GM18909 (cell line): ENCODE measurements around the gene HMGCR.
"Not testable (repeated sequence)": the region's sequence is repeated elsewhere in the genome, so short reads cannot be mapped to it uniquely, and the experiment has no call there.

ENCODE experiments used
- ATAC-seq: cut with Tn5 transposase; IDR thresholded peaks from one replicate; pipeline ENCODE4 v1.9.1; 2021; ENCODE audit warnings: mild to moderate bottlenecking; ENCODE audit not compliant: unreplicated experiment, poor library complexity

HMGCR gene

GRCh38 chr5:75336615-75337336 lies at the start of gene HMGCR:
TSS of gene HMGCR (plus strand) at chr5:75337220. CDS start at chr5:75342606, 5,386 bp downstream.
- ATAC-seq = peak; percentile 99

DNA sequence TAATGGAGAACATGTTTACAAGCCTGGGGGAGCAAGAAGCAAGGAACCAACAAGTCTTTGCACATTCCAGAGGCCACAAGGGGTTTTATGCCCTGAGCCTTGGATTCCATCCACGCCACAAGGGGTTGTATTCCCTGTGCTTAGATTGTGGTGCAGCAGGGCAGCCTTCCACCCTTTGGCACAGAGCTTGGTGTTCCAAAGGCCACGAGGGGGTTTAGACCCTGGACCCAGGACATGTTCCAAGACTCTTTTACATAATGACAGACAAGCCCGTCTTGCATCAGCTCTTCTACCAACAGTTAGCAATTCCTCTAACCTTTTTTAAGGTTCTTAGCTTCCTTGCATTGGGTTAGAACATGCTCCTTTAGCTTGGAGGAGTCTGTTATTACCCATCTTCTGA lies 45.2 kb upstream of the HMGCR start:
- not testable (repeated sequence) for ATAC-seq

DNA sequence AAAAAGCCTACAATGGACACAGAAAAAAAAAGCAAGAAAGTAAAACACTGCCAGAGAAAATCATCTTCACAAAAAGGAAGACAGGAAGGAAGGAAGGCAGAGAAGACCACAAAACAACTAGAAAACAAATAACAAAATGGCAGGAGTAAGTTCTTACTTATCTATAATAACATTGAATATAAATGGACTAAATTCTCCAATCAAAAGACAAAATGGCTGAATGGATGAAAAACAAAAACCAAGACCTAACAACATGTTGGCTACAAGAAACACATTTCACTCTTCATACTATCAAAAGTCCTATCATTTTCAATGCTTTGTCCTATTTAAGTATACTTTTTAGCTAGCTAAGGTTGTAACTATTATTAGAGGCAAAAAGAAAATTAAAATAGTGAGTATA lies 36.9 kb upstream of the HMGCR start:
- no peak for ATAC-seq

DNA sequence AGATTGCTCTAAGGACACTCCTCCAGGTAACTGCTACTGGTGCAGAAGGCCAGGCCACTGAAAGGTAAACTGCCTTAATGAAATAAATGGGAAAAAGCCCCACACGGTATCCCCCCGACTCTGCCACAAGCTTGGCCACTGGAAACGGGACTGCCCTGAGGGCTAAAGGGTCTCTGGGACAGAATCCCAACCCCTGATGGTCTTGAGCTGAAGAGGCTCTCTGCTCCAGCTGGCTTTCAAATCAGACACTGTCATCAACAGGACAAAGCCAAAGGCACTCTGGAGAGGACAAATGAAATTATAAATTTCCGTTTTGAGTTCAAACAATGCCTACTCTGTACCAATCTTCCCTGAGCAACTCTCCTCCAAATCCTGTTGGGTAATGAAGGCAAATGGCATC lies 33.6 kb upstream of the HMGCR start:
- ATAC-seq = no peak

DNA sequence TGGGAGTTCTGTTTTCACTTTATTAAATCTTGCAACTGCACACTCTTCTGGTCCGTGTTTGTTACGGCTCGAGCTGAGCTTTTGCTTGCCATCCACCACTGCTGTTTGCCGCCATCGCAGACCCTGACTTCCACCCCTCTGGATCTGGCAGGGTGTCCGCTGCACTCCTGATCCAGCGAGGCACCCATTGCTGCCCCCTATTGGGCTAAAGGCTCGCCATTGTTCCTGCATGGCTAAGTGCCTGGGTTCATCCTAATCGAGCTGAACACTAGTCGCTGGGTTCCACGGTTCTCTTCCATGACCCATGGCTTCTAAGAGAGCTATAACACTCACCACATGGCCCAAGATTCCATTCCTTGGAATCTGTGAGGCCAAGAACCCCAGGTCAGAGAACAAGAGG lies 32.5 kb upstream of the HMGCR start:
- not testable (repeated sequence) for ATAC-seq

GRCh38 chr5:75306746-75307145 lies 30.3 kb upstream of the HMGCR start:
- no peak for ATAC-seq

DNA sequence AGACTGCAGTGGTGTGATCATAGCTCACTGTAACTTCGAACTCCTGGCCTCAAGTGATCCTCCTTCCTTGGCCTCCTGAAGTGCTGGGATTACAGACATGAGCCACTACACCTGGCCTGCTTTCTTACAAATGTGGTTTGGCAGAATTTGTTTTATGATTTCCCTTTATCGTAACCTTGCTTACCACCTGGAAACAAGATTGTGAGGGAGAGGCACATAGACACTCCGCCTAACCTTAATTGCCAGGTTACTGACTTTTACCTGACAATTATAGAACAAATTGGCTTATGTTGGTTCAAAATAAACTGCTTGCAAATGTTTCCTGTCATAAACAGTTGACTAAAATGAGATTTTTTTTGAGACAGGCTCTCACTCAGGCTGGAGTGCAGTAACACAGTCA lies 26.8 kb upstream of the HMGCR start:
- ATAC-seq = no peak

GRCh38 chr5:75319148-75319547 lies 17.9 kb upstream of the HMGCR start:
- ATAC-seq = not testable (repeated sequence)

DNA sequence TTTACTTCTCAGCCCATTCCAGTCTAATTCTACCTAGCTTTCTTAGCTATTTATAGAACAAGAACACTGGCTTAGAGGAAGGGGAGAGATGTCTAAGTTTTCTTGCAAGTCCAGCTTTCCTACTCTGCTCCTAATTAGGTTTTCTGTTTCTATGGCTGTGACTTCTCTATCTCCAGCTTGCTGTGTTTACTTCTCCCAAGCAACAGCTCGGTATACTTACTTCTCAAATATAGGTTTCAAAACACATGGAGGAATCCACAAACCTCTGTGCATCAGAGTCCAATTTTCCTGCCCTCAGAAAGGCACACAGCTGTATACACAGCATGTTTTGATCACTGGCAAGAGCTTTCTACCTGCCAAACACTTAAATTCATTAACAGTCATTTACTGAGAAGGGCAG lies 17.4 kb upstream of the HMGCR start:
- ATAC-seq = no peak

- no peak for ATAC-seq
Measured at GRCh38 chr5:75320371-75320770, 16.6 kb upstream of the HMGCR start.

GRCh38 chr5:75322066-75322465 lies 15.0 kb upstream of the HMGCR start:
- ATAC-seq = no peak

- ATAC-seq = no peak
Measured at GRCh38 chr5:75324791-75325190, 12.2 kb upstream of the HMGCR start.

DNA sequence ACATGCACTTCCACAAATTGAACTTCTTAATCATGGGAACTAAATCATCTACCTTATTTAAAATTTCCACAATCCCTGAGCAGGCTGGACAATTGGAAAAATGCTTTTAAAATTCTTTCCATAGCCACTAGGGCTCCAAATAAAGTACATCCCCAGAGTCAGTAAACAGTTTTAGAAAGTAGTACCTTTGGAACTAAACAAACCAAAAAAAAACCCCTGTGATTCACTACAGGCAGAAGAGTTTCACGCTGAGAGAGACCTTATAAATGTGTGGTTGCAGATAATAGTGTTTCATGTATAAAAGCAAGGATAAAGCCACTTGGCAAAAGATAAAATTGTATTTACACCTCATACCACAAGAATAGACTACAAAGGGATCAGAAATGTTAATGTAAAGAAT lies 11.8 kb upstream of the HMGCR start:
- no peak for ATAC-seq

DNA sequence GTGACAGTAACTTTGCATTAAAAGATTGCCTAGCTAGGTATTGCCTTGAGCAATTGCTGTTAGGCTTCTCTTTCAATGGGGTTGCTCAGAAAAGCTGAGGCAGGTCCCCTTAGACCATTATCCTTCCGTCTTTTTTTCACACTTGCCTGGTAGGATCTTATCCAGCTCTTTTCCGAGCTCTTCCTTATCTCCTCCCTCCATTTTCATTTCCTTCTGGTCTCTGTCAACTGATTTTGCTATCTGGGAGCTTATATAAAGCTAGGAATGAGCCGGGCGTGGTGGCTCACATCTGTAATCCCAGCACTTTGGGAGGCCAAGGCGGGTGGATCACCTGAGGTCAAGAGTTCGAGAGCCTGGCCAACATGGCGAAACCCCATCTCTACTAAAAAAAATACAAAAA lies 6.6 kb upstream of the HMGCR start:
- no peak for ATAC-seq

DNA sequence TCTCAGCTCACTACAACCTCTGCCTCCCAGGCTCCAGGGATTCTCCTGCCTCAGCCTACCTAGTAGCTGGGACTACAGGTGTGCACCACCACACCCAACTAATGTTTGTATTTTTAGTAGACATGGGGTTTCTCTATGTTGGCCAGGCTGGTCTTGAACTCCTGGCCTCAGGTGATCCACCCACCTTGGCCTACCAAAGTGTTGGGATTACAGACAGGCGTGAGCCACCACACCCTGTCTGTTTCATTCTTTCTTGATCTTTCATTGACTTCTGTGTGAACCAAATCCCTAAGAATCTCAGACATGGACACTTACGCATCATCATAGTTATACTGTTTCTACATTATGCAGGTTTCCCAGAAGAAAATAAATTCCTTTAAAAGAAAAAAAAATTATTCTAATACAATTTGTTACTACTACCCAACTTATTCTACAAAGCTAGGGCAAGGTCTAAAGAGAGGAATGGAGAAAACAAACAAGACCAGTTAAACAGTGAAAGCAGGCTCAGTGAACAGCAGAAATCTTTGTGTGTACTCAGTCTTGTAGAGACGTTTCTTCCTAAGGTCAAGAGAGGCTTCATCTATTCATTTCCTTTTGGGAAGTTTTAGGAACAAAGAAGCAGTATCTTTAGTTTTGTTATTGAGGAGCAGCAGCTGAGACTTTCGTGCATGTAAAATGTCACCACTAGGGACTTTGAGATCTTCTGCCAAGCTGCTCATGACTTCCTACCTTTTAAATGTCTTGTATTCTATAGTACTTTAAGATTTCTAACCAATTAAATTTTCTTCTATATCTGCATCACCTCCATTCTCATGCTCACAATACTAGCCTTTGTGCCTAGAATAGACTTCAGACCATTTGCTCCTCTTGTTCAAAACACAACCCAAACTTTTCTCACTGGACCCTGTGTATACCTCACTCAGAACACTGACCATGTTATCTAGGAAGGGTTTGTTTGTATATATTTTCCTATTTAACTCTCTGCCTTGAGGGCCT lies 5.6 kb upstream of the HMGCR start:
- no peak for ATAC-seq

DNA sequence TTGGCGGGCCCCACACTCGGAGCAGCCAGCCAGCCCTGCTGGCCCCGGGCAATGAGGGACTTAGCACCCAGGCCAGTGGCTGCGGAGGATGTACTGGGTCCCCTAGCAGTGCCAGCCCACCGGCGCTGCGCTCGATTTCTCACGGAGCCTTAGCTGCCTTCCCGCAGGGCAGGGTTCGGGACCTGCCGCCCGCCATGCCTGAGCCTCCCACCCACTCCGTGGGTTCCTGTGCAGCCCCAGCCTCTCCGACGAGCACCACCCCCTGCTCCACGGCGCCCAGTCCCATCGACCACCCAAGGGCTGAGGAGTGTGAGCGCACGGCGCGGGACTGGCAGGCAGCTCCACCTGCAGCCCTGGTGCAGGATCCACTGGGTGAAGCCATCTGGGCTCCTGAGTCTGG lies 3.3 kb upstream of the HMGCR start:
- ATAC-seq = not testable (repeated sequence)

- ATAC-seq = not testable (repeated sequence)
Measured at GRCh38 chr5:75334413-75334812, 2.6 kb upstream of the HMGCR start.

GRCh38 chr5:75335486-75335885 lies 1.5 kb upstream of the HMGCR start:
- ATAC-seq = no peak

DNA sequence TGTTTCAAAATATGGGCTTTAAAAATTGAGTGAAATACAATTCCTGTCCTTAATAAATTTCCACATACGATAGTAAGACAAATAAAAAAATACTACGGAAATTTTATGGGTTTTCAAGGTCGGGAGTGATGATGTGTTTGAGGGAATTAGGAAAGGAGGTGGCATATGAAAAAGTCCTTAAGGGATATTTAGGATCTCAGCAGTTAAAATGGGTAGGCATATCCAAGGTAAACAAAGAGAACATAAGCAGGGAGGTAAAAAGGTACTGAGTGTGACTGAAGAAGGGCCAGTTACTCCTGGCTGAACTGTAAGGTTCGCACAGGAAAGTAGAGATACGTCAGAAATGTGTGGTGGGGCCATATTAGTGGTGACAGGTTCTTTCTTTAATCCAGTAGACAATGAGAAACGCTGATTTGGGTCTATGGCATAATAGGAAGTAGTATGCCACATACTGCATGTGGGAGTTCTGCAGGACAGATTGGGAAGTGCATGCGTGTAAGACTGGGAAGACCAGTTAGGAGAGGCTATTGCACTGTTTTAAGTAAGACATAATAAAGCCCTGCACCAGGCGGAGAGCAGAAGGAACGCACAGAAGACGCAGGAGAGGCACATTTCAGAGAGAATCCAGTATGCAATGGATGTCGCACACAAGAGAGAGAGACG lies 937 bp upstream of the HMGCR start:
- ATAC-seq = peak; percentile 1

DNA sequence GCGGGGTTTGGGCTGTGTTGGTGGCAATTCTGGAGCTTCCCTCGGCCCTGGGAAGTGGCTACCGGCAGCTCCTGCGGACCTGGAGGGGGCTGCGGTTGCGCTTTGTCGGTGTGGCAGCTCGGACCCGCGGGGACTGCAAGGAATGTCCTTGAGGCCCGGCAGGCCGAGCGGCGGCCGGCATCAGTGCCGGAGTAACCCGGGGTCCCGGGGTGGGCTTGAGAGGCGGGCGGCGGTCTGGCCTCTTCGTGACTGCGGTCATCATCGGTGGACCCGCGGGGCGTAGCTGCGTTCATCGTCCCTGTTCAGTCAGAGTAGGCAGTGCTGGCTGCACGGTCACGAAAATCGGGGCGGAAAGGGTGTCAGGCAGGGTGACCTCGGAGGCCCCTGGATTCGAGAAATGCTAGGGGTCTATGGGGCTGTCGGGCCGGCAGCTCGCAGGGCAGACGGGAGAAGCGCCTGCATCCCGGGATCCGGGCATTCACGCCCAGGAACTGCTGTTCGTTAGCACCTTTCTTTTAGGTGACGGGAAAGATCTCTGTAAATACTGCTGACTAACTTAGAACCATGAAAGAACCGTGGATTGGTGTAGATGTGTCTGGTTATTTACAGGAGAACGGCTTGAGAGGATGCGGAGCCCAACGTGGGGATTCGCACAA lies 474 bp downstream of the HMGCR start:
- ATAC-seq = peak; percentile 4
